Cardiac septum (tissue), 1 donor: ENCODE results near the gene MVB12A. TPM values are rescaled to one million over a fixed set of nuclear protein-coding genes. Genes with fewer than 3 reads are reported as not detected.

Source experiments
- DNase-seq: peaks from one replicate; pipeline ENCODE4 v3.0.0-alpha.2; 2020; ENCODE audit warnings: low spot score
- intact Hi-C: fragments of 100-400 bp; cut with DNase I; formaldehyde crosslinking; loops from one replicate; pipeline ENCODE4 v1.14.0; 2022
- total RNA-seq: library from RNA; stranded (reverse); fragmentation: NEBNext Ultra II Directional; extraction: Animal tissue kit (Norgen Biotek cat#: 25700); gene quantifications from one replicate; pipeline ENCODE4 v1.2.1, GENCODE V29; 2021
- donor health status: DM: no; HTN: no; CAD: no.

The MVB12A gene
- total RNA-seq, 1 donor from 2014 or later: 14.3 TPM

DNA sequence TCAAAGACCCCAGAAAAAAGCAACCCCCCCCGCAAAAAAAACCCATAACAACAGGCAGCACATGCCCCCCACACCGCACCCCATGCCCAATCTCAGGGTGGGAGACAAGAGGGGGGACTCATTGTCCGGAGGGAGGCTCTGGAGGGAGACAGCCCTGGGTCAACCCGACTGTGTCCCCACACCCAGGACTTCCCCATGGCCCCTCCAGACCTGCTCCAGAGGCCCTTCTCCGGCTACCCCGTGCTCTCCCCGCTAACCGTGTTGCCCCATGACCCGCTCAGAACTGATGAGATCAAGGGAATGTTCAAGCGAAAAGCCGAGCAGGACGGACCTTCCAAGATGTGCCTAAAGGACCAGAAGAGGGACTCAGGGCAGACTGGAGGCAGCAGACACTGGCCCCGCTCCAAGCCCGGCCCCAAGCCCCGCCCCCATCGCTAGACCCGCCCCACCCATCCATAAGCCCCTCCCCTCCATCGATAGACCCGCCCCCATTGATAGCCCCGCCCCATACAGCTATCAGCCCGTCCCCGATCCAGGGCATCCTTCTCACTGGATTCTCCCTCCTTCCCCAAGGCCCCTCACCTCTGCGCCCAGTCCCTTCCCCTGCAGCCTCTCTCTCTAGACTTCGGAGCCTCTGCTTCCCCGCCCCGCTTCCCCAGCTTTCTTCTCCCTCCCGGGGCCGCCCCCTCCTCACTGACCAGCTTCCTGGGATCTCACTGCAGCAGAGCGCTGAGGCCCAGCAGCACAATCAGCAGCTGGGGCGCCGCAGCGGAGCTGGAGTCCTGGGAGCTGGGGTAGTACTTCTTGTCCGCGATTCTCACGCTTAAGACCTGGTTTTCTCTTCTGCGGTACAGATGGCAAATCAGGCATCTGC, 16.6 kb upstream of the MVB12A start:
- no peak for DNase-seq
- intact Hi-C loops: no loop called here

DNA sequence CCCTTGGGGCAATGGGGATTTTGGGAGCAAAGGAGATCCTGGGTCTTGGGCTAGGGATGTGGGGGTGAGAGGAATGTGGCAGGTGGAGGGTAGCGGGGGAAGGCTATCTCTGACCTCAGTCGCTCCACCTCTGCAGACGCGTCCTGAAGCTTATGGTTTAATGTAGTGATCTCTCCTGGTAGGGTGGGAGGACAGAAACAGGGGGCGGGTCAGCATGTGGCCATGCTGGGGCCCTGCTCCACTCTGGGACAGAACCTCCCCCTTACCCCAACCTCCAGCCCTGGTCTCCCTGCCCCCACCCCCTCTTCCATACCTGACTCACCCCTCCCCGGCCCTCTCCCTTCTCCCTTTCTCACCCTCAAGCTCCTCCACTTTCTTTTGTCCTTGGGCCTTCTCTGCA, 15.8 kb upstream of the MVB12A start:
- DNase-seq: no peak
- intact Hi-C loops: no loop called here

DNA sequence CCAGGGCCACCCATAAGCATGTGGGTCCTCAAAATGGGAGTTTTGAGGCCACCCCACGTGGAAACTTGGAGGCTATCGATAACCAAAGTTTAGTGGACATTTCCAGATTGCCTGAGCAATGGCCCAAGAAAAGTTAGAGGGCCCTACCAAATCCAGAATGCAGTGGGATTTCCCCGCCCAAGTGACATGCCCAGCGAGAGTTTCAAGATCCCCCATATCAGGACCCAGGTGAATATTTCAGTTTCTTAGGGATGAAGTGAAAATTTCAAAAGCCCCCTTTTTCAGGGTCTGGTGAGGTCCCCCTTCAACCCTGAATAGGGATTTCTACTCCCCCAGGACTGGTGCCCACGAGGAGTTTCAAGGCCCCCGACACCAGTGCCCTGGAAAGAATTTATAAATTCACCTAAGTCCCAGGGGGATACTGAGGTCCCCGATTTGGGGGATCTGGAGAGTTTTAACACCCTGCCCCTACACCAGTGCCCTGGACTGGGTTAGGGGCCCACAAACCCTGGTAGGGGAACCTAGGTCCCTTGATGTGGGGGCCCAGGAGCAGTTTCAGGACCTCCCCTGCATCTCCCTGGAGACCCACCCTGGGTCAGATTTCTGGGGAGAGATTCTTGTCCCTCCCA, 15.1 kb upstream of the MVB12A start:
- no peak for DNase-seq
- intact Hi-C loops: no loop called here

DNA sequence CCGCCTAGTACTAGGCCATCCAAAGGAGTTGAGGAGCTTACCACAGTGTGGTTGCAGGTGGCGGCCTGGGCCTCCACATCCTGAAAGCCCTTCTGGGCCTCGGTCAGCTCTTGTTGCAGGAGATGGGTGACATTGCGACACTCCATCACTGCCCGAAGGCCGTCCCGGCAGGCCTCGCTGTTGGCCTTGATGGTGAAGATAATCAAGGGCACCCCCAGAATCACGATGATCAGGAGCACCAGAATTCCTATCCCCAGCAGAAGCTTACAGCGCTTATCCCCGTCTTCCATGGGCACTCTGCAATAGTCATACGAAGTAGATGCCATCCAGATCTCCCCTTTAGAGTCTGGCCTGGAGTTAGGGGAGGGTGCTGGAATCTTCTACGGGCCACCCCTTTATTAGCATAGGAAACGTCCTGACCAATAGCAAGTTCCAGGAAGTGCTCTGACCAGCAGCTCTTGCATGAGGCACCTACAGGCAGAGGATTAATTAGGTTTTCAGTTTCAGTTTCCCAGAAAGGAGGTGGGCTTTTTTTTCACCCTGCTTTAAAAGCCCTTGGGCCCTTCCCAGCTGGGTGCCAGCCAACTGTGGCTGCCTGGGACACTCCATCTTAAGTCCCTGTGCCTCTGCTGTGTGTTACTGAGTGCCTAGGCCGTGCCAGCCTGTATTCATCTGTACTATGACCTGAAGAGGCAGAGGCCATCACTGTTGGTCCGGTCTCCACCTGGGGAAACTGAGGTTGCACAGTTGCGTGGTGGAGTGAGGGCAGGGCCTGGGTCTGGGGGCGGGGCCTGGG, 14.4 kb upstream of the MVB12A start, which contains the start of gene BST2:
Gene BST2, minus strand, starts transcription at position 381 of the 796 bp plus-strand sequence. Its CDS starts 55 bp downstream, at position 326.
- intact Hi-C loops: no loop called here
- peak; percentile 81 for DNase-seq

DNA sequence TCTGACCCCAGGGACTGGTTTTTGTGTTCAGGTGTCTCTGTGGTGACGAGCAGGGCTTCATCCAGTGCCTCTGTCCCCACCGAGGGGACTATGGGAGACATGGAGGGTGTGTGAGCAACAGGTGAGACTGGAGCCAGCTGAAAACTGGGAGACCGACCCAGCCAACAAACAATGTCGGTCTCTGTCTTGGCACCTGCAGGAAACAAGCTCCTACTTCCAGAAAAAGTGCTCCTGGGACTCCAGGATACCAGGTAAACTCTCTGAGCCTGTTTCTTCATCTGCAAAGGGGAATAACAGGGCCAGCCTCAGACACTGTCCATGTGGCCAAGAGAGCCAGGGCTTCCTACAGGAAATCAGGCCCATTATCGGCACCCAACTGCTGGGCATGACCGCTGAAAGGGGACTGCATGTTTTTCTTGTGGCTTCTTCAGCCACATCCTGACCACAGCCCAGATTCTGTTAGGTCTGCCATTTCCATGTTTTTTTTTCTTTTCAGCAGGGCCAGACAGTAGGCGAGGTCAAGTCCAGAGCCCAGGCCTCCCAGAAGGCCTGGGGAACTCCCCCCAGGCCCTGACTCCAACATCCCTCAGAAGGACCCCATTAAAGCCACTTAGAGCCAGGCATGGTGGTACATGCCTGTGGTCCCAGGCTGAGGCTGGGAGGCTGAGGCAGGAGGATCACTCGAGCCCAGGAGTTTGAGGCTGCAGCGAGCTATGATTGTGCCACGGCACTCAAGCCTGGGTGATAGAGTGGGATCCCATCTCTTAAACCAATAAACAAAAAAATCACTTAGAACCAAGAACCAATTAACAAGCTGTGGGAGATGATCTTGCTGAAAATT, 13.6 kb upstream of the MVB12A start:
- intact Hi-C loops: no loop called here
- no peak for DNase-seq

DNA sequence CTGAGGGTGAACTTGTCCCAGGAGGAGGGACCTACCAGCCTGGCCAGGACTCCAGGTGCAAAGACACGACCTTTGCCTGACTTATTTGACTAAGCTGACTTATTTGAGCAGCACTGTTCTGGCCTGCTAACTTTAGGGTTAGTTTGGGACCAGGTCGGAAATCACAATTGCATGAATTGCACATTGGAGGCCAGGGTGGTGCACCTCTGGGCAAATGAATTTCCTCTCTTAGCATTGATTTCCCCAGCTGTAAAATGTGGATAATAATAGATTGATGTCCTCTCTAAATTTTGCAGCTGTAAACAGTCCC, 13.0 kb upstream of the MVB12A start:
- no peak for DNase-seq
- intact Hi-C loops: no loop called here

DNA sequence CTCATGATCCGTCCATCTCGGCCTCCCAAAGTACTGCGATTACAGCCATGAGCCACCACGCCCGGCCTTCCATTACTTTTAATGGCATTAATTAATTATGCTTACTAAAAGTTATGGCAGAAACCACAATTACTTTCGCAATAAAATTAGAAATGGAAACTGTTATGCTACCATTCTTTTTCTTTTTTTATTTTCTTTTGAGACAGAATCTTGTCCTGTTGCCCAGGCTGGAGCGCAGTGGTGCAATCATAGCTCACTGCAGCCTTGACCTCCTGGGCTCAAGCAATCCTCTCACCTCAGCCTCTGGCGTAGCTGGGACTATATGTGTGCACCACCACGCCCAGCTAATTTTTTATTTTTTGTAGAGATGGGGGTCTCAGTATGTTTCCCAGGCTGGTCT, 9.9 kb upstream of the MVB12A start:
- intact Hi-C loops: no loop called here

DNA sequence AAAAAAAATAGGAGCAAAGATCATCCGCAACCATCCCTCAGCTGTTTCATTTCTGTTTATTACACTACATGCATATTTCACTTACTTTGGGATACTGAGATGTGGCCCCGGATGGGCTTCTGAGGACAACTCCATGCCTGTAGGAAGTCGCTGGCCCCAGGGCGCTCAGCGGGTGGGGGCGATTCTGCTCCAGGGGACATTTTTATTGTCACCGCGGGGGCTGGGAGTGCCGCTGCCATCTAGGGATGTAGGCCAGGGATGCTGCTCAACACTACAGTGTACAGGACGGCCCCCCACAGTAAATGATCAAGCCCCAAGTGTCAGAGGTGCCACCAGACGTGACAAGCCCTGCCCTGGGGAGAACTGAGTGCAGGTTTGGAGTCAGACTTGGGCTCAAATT, 8.0 kb upstream of the MVB12A start:
- DNase-seq: no peak
- intact Hi-C loops: no loop called here

More for the DNA sequence above, 9.9 kb upstream of the MVB12A start:
- DNase-seq: no peak

DNA sequence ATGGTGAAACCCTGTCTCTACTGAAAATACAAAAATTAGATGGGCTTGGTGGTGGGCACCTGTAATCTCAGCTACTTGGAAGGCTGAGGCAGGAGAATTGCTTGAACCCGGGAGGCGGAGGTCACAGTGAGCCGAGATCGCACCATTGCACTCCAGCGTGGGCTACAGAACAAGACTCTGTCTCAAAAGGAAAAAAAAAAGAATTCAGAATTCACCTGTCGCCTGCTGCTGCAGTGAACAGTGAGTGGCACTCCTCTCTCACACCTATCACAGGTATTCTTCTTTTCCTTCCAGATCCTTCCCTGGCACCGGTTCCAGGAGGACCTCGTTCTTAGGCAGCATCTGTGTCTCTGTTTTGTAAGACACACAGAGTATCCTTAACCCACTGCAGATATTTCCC, 5.8 kb upstream of the MVB12A start:
- intact Hi-C loops: no loop called here
- no peak for DNase-seq

DNA sequence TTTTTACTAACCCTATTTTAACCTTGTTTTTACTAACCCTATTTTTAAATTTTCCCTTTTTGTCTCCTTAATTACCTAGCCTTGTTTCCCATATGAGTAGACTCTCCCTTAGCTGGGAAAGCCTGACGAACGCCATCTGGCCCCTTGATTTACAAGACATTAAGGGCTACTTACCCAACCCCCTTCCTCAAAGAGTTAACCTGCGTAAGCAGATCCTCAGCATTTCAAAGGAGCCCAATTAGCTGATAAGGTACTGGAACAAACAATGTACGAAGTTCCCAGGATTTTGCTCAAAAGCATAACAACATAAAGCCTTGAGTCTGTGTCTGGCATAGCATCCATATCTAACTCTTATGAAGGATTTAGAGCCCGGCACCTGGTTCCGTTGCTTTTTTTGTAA, 4.7 kb upstream of the MVB12A start:
- intact Hi-C loops: no loop called here
- DNase-seq: no peak

DNA sequence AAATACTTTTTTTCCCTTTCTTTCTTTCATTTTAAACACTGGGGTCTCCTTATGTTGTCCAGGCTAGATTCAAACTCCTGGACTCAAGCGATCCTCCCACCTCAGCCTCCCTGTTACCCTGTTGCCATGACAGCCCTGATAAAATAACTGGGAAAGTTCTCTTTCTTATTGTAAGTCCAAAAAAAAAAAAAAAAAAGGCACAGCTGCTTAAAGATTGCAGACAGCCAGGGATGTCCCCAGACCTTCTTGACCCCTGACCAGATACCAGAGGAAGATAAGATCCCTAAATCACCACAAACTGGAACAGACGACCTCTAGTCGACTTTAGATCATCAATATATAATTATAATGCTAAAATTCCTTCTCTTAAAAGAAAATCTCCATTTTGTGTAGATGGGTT, 1.1 kb upstream of the MVB12A start:
- intact Hi-C loops: no loop called here

DNA sequence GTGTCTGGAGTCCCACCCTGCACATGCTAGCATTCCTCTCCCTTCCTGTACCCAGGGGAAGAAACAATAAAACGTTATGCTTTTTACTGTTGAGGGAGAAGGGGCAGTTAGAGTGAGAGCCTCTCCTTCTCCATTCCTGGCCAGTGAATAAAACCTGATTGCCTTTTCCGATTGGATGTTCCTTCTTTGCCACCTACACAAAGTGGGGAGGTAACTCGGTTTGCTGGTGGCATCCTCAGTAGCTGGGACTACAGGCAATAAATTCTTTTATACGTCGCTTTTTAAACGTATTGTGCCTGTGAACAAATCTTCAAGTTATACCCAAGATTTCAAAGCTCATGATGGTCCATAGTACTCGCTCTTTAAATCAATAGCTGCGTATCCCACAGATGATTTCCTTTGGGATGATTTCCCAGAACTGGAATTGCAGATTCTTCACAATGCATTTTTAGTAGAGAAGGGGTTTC, 660 bp upstream of the MVB12A start:
- DNase-seq: no peak
- intact Hi-C loops: no loop called here

More for the DNA sequence above, 1.1 kb upstream of the MVB12A start:
- DNase-seq: no peak

DNA sequence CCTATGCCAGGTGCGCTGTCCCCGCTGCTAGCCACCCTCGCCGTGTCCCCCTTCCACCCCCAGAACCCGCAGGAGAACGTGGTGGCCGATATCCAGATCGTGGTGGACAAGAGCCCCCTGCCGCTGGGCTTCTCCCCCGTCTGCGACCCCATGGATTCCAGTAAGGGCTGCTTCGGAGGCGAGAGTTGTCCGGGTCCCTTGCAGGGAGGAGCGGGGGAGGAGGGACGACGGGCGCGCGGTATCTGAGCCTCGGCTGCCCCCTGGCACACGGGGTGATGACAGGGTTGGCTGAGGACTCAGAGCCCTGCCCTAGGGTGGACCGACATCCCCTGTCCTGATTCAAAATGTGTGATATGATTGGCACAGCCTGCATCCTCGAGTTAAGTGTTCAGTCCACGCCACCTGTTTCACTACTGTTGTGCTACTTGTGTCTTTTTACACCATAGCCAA, 653 bp downstream of the MVB12A start:
- no peak for DNase-seq
- intact Hi-C loops: no loop called here

DNA sequence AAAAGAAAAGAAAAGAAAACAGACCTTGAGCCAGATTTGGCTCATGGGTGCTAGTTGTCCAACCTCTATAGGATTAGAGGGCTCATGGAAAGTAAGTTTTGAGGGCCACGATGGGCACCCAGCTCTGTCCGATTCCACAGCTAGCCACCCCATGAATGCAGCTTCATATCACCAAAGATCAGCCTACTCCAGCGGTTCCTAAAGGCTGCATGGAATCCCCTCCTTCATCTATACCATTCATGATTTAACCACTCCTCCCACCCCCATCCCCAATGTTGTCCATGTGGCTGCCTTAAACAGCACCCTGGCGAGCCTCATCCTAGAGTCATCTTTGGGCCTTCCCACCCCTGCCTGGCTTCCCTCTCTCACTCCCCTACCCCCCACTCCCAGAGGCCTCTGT, 2.1 kb downstream of the MVB12A start:
- no peak for DNase-seq

DNA sequence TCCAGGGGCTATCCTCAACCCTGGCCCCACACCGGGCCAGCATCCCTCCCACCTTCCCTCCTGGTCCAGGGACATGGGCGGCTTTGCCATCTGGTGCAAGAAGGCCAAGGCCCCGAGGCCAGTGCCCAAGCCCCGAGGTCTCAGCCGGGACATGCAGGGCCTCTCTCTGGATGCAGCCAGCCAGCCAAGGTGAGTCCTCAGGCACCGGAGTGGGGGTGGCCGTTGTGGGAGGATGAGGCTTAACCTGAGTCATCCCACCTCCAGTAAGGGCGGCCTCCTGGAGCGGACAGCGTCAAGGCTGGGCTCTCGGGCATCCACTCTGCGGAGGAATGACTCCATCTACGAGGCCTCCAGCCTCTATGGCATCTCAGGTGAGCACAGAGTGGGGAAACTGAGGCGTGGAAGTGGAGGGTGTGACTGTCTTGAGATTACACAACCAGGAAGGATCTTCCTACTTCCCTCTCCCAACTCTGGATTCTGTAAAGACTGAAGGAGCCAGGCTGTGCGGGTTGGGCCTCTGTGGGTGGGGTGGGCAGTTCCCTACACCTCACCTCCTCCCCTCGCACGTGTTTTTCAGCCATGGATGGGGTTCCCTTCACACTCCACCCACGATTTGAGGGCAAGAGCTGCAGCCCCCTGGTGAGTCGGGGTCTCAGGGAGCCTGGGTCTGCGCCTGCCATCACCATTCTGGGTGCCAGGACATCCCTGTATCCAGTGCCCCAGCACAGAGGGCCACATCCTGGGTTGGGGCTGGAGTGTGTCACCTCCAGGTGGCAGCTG, 3.8 kb downstream of the MVB12A start:
- no peak for DNase-seq
- intact Hi-C loops: no loop called here

More for the DNA sequence above, 2.1 kb downstream of the MVB12A start:
- intact Hi-C loops: no loop called here

DNA sequence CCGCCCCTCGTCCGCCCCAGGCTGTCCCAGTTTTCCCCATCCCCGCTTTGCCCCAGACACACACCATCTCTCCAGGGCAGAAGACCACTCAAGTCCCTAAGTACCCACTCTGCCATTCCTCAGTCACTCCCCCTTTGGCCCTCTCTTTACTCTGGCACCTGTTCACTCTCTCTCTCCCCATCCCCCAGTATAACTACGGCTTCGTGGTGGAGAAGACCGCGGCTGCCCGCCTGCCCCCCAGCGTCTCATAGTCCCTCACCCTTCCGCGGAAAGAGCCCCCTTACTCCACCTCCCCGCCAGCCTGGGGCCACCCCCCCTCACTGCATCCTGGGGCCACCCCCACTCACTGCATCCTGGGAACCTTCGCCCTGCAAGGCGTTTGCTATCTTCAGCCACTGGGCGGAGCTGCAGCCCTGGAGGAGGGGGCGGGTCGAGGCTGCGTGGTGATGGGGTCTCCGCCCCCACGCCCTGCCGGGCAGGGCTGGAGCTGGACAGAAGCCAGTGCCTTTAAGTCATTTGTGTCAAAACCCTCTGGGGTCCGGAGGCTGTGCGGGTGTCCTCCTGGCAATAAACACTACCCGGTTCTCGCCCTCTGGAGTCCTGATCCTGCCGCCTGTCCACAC, 5.0 kb downstream of the MVB12A start:
- intact Hi-C loops: no loop called here
- no peak for DNase-seq

DNA sequence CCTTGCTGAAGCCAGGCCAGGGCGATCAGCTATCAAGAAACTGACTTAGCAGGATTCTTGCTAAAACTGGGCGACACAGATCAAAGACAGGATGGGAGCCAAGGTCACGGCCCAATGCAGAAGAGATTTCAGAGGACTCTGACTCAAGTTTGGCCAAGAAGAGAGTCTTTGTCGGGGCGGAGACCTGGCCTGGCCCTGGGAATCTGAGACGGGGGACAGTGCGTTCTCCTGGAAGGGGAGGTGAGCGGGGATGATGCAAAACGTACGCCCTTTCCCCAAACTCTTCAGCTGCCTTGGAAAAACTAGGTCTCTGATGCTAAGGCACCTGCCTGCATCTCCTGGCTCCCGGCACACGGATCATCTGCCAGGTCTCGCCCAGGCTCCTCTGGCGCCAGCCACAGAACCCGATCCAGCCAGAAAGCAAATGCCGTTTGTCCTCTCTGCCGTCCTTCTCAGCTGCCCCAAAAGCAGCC, 9.8 kb downstream of the MVB12A start:
- DNase-seq: no peak
- intact Hi-C loops: no loop called here

DNA sequence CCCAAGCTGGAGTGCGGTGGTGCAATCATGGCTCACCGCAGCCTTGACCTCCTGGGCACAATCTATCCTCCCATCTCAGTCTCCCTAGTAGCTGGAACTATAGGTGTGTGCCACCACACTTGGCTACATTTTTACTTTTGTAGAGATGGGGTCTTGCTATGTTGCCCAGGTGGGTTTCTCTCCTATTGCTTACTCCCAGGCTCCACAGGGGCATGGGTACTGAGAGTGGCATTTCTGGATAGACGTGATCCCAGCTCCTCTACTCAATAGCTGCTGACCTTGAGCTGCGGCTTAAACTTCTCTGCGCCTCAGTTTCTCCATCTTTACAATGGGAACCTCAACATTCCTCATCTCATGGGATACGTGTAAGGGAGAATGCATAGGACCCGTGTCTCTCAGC, 11.6 kb downstream of the MVB12A start:
- intact Hi-C loops: no loop called here
- no peak for DNase-seq
